NCI-H748 treated with DMSO at 0.1 percent for 48 hours (cell line): ENCODE data around the gene PRR15L.
"Not testable (repeated sequence)": the region's sequence is repeated elsewhere in the genome, so short reads cannot be mapped to it uniquely, and the experiment has no call there.

Source experiments
- DNase-seq: peaks from one replicate; lab custom pipeline; 2025; lab: John Stamatoyannopoulos, UW

PRR15L gene

DNA sequence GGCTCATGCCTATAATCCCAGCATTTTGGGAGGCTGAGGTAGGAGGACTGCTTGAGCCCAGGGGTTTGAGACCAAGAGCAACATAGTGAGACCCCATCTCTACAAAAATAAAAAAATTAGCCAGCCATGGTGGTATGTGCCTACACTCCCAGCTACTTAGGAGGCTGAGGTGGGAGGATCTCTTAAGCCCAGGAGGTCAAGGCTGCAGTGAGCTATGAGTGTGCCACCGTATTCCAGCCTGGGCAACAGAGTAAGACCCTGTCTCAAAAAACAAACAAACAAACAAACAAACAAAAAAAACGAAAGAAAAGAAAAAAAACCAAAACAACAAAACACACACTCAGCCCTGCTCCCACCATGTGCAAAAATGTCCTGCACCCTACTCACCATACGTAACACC, 22.2 kb downstream of the PRR15L start:
- not testable (repeated sequence) for DNase-seq

DNA sequence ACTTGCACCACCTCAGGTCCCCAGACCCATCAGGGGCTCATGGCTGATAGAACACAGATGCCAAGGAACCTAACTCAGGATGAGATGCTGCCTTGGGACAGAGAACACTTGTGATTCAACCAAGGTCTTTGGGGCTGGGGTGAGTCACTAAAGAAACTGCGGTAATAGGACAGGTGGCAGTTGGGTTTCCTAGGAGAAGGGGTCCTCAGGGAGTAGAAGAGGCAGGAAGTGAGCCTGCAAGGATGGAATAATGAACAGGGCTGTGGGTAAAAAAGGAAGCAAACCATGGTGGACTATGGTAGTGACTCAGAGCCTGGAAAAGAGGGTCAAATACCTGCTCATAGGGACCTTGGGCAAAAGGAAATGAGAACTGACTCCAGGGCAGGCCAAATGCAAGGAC, 22.8 kb downstream of the PRR15L start:
- no peak for DNase-seq

DNA sequence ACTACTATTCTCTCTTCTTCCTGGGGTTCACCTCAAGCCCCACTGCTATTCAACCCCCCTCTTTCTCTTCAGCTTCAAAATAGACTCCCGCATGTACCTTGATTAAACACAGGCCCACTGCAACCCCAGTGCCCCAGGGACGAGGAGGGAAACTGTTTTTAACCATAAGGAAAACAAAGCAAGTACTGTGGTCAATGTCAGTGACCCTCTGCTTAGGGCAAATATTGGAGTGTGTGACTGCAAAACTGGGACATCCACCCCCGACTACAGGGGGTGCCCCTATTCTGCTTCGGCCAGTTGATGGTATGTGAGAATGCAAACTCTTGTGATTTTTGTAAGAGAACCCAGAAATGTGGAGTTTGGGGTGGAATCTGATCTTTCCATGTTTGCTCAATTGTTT, 25.8 kb downstream of the PRR15L start:
- DNase-seq, result no peak

DNA sequence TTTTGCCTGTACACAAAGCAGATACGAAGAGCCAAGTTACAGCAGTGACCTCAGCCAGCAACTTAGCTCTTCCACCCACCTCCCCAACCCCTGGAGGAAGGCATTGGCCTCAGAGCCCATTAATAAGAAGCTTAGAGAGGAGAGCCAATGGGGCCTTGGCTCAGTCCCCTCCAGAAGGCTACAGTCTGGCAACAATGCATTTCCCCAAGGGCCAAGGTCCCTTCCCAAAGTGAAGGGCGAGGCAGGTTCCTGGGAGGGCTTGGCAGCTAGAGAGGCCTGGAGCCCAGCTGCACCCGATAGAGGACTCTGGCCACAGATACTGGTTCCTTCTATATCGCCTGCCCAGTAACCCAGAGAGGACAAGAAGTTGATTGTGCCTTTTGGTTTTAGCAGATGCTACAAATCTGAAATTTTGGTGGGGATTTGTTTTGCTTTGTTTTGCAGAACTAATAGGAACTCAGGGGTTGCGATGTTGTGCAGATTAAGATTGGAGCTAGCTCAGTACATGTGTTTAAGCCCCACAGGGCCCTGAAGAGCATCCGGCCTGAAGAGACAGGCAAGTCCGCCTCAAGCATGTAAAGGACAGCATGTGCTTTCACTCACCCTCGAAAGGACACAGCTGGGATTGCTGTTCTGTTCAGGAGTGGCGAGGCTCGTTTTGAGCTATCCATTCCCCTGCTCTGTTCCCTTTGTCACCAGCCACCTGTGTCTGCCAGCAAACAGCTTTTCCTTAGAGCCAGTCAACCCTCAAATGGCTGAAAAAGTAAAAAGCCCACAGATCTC, 28.3 kb downstream of the PRR15L start:
- DNase-seq, result no peak

DNA sequence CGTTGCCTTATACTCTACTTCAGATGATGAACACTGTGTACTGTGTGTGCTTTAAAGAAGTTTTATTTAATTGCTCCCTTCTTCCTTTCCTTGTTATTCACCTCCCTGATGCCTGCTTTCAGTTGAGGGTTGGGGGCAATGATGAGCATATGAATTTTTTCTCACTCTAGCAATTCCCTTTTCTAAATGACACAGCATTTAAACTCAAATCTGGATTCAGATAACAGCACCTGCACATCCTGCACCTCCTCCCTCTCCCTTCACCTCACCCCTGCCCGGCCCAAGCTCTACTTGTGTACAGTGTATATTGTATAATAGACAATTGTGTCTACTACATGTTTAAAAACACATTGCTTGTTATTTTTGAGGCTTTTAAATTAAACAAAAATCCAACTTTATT, 29.3 kb downstream of the PRR15L start:
- no peak for DNase-seq

DNA sequence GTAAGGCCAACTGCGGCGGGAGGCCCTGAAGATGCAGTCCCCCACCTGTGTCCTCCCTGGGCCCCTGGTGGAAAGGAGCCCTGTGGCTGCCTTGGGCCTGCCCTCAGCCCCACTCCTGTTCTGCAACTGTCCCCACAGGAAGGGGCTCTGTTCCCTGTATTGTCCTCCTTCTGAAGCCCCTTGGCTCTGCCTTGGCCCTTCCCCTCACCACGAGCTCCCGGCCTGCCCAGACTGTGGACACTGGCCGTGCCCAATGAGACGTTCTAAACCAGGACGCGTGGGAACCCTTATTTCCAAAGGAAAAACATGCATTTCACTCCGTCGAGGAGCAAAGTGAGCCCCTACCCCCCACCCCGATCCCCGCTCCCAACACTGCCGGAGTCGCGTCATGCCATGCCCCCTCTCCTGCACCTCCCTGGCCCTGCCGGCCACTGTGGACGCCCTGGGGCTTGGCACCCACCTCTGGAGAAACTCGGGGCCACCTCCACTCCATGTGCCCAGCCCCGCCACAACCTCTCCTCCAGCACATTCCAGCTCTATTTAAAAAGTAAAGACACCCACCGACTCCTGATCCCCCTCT, 29.8 kb downstream of the PRR15L start:
- no peak for DNase-seq

DNA sequence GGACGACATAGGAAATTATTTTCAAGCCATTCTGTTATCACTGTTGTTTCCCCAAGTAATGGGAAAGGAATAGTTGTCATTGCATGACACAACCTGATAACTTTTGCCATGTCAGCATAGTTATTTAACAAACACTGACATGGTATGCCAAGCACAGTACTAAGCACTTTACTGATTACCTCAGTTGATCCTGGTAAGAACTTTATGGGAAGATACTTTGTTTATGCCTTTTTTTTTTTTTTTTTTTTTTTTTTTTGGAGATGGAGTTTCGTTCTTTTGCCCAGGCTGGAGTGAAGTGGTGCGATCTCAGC, 32.0 kb downstream of the PRR15L start:
- DNase-seq, result no peak

DNA sequence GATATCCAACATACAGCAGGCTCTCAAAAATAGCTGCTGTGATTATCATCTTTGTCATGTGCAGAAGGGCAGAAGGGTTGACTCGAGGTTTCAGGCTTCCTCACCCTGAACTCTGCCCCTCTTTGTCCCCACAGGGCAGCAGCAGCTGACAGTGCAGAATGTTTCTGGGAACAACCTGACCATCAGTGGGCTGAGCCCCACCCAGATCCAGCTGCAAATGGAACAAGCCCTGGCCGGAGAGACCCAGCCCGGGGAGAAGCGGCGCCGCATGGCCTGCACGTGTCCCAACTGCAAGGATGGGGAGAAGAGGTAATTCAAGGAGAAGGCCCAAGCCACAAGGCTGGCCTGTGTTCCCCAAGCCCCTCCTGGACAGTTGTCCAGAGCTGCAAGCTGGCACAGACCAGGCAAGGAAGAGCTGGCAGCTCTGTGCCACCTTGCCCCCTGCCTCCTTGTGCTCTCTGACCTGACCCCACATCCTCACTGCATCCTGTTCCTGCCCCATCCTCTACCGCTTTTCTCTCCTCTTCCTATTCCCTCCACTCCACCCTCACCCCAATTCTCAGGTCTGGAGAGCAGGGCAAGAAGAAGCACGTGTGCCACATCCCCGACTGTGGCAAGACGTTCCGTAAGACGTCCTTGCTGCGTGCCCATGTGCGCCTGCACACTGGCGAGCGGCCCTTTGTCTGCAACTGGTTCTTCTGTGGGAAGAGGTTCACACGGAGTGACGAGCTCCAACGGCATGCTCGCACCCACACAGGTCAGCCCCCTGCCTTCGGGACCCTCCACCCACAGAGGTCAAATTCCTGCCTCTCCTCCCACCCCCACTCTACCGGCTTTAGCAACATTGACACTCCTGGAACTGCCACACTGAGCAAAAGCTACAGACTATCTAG, 32.7 kb downstream of the PRR15L start:
- DNase-seq, result no peak

DNA sequence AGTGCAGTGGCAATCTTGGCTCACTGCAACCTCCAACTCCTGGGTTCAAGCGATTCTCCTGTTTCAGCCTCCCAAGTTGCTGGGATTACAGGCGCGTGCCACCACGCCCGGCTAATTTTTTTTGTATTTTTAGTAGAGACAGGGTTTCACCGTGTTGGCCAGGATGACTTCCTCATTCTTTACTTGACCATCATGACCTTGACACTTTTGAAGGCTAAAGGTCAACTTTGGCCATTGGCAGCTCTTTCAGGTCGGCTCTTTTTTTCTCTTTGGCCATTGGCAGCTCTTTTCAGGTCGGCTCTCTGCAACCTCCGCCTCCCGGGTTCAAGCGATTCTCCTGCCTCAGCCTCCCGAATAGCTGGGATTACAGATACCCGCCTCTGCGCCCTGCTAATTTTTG, 37.8 kb downstream of the PRR15L start:
- DNase-seq, result not testable (repeated sequence)

DNA sequence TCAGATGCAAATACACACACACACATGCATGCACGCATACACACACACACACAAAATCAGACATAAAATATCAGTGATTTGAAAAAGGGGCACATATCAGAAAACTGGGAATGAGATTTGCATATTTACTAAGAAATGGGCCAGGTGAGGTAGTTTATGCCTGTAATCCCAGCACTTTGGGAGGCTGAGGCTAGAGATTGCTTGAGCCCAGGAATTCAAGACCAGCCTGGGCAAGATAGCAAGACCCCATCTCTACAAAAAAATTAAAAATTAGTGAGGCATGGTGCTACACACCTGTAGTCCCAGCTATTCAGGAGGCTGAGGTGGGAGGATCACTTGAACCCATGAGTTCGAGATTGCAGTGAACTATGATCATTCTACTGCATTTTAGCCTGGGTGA, 38.7 kb downstream of the PRR15L start:
- no peak for DNase-seq

DNA sequence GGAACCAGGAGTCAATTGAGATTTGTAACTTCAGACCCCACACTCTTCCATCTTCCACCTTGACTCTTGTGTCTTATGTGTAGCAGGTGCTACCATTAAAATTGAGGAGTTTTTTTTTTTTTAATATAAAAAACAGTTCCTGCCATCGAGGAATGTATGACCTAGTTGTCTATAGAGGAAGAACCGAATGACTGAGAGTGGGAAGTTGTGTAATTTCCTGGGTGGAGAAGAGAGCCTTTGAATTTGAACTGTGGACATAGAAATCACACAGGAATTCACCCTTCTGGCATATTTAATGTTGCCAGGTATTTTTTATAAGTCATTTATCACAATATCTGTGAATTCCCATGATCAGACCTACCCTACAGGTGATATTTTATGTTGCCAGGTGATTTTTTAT, 39.7 kb downstream of the PRR15L start:
- DNase-seq, result no peak

DNA sequence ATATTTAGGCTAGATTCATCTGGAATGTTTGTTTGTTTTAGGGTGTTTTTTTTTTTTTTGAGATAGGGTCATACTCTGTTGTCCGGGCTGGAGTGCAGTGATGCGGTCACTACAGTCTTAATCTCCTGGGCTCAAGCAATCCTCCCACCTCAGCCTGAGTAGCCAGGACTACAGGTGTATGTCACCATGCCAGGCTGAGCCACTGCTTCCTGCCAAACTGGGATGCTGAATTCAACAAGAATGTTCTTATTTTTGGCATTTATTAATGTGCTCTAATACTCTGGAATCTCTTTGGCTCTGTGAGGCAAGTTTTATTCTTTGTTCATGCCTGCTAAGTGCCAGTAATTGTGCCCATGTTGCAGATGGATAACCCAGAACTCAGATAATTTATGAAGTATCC, 40.1 kb downstream of the PRR15L start:
- DNase-seq, result no peak

DNA sequence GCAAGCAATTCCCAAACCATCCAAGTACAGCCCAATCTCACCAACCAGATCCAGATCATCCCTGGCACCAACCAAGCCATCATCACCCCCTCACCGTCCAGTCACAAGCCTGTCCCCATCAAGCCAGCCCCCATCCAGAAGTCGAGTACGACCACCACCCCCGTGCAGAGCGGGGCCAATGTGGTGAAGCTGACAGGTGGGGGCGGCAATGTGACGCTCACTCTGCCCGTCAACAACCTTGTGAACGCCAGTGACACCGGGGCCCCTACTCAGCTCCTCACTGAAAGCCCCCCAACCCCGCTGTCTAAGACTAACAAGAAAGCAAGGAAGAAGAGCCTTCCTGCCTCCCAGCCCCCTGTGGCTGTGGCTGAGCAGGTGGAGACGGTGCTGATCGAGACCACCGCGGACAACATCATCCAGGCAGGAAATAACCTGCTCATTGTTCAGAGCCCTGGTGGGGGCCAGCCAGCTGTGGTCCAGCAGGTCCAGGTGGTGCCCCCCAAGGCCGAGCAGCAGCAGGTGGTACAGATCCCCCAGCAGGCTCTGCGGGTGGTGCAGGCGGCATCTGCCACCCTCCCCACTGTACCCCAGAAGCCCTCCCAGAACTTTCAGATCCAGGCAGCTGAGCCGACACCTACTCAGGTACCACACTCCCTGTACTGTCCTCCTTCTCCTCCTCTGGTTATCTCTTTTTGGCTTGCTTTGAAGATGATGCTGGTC, 41.0 kb downstream of the PRR15L start:
- DNase-seq, result no peak

DNA sequence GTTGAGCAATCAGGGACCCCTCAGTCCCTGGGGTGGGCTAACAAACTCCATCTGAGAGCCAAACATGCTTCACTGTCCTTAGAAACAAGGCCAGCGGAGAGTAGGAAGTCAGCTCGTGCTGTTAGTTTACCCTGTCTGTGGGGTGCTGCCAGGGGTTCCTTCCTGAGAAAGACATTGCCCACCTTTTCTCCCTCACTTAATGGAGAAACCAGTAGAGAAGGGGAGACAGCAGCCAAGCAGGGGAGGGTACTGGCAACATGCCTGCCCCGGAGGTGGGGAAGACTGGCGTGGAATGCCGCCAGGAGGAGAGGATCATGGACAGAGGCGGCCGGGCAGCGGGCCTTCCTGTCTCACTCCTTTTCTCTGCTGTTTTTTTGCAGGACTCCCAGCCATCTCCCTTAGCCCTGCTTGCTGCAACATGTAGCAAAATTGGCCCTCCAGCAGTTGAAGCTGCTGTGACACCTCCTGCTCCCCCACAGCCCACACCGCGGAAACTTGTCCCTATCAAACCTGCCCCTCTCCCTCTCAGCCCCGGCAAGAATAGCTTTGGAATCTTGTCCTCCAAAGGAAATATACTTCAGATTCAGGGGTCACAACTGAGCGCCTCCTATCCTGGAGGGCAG, 41.8 kb downstream of the PRR15L start:
- no peak for DNase-seq

DNA sequence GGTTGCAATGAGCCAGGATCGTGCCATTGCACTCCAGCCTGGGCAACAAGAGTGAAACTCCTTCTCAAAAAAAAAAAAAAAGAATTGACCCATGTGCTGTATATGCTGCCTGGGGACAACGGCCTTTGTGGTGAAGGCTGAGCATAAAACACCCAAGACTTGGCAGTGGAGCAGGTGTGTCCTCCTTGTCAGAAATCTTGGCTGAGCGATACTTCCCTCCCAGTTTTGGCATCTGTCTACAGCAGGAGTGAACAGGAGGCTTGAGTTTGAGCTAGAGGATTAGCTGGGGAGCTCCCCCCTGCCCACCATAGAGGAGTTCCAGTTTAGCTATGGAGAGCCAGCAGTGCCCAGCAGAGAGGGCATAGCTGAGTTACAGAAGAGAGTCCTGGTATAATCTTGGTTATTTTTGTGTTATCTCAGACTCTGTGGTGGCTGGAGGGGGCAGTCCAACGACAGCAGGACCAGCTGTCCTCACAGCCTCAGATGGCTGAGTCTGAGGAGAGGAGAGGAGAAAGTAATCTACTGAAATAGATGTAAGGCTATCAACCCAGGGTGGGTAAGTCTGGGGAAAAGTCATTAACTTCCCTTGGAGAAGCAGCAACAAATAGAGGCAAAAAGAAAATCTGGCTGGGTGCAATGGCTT, 43.3 kb downstream of the PRR15L start:
- DNase-seq, result no peak

DNA sequence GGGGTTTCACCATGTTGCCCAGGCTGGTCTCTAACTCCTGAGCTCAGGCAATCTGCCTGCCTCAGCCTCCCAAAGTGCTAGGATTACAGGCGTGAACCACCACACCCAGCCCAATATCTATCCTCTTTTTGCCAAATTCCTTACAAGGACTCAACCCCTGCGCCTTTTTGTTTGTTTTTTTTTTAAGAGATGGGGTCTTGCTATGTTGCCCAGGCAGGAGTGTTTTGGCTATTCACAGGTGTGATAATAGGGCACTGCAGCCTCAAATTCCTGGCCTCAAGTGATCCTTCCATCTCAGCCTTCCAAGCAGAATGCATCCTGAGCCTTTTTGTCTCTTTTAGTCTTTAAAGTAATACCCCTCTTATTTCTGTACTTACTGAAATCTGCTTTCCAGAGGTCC, 44.6 kb downstream of the PRR15L start:
- DNase-seq, result no peak

DNA sequence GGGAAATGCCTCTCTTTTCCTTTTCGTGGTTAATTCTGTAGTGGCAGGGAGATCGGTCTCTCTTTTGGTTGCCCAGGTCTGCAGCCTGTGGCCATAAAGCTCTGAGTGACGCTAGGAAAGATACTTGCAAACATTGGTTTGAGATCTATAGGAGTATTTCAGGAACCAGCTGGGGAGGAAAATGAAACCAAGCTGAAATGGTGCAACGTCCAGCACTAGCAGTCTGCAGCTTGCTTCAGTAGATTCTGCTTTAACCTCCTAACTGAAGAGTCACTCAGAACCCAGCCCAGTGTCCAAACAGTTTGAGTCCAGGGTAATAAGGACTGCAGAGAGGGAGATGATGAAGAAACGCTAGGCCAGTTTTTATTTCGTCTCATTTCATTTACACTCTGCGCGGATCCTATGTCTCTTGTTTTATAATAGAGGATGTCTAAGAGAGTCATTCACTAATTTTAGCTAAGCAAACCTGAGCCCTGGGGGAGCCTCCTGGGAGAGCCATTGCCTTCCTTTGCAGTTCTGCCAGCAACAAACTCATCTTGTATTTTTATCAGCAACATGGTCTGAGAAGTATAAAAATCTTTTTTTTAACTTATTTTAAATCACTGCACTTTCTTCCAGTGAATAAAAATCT, 49.6 kb downstream of the PRR15L start:
- no peak for DNase-seq

DNA sequence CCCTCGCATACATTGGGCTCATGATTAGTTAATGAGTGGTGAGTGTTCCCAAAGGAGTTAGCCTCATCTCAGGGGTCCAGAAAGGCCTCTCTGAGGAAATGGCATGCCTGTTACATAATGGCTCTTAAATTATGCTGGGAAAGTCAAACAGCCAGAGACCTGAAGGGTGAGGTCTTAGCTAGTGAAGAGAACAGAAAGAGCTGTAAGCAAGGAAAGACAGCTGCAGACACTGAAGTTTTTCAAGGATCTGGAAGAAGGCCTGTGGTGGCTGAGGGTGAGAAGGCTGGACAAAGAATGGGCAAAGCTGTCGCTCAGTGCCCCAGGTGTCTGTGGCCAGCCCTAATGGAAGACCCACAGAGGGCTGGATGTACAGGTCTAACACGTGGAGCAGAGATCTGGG, 51.2 kb downstream of the PRR15L start:
- DNase-seq, result no peak

DNA sequence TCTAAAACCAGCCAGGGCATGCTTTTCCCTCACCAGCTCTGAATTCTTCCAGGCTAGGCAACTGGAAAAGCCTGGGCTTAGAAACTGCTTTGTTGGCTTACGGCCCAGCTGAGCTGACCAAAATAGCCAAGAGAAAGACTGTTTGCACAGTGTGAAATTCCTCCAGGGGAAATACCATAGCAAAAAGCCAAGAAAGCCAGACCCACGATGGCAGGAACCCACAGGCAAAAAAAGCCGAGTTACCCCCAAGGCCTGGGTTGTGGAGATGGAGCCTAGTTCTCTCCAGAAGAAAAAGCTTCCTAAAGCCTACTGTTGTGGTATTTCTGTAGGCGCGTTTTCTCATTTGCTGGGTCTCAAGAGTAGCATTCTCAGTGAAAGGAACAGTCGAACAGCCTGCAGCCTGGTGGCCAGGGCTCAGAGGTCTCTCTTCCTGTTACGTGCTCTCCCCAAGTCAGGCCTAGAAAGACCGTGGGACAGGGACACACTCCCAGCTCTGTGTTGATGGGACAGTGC, 52.4 kb downstream of the PRR15L start:
- DNase-seq, result no peak

DNA sequence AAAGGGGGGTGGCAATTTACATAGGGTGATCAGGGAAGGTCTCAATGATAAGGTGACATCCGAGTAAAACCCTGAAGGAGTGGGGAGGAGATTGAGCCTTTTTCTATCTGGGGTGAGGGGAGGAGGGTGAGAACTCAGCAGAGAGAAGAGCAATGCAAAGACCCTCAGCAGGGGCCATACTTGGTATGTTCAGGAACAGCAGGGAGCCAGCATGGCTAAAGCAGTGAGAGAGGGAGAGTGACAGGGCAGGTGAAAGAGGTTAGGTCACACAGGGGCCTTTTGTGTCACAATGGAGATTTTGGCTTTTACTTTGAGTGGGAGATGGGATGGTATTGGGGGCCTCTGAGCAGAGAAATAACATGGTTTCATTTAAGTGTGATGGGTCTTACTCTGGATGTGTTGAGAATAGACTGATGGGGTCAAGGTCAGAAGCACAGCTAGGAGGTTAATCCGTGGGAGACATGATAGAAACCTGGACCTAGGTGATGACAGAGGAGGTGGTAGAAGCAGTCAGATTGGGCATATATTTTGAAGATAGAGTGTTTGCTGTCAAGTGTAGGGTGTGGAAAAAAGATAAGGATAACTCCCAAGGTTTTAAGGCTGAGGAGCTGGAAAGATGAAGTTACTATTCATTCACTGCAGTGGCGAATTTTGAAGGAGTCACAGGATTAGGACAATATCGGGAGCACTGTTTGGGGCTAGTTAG, 55.5 kb downstream of the PRR15L start:
- DNase-seq, result no peak
